MV-4-11 (cell line): ENCODE measurements around the gene IKZF4.
"Not testable (repeated sequence)": the region's sequence is repeated elsewhere in the genome, so short reads cannot be mapped to it uniquely, and the experiment has no call there.

Experiments
- DNase-seq: peaks from one replicate; lab custom pipeline; 2025; lab: John Stamatoyannopoulos, UW

The IKZF4 gene

GRCh38 chr12:56020423-56021184 is at the start of gene IKZF4:
Gene IKZF4 (plus strand): TSS chr12:56021043. CDS start chr12:56021494, 451 bp downstream.
- DNase-seq, result peak; percentile 89

- DNase-seq, result no peak
These were observed 48.8 kb upstream of the IKZF4 start for GRCh38 chr12:55972042-55972441.

- DNase-seq, result no peak
These were observed 48.4 kb upstream of the IKZF4 start for GRCh38 chr12:55972456-55972855.

GRCh38 chr12:55972911-55973598 is 47.8 kb upstream of the IKZF4 start:
- DNase-seq, result peak; percentile 52

- DNase-seq, result peak; percentile 100
These were observed 47.1 kb upstream of the IKZF4 start, which contains the start of gene RAB5B for GRCh38 chr12:55973599-55974307. Gene RAB5B (plus strand): TSS chr12:55974078. CDS start chr12:55986961, 12,883 bp downstream.

- no peak for DNase-seq
These were observed 46.5 kb upstream of the IKZF4 start for GRCh38 chr12:55974308-55974730.

- DNase-seq, result no peak
These were observed 42.5 kb upstream of the IKZF4 start for GRCh38 chr12:55978393-55978792.

GRCh38 chr12:55979069-55979468 is 41.8 kb upstream of the IKZF4 start:
- DNase-seq, result no peak

GRCh38 chr12:55981882-55982281 is 39.0 kb upstream of the IKZF4 start:
- DNase-seq, result not testable (repeated sequence)

GRCh38 chr12:55982319-55982936 is 38.4 kb upstream of the IKZF4 start:
- DNase-seq, result peak; percentile 68

GRCh38 chr12:55983232-55983842 is 37.5 kb upstream of the IKZF4 start:
- DNase-seq, result peak; percentile 54

- DNase-seq, result no peak
These were observed 36.0 kb upstream of the IKZF4 start for GRCh38 chr12:55984861-55985260.

- no peak for DNase-seq
These were observed 35.5 kb upstream of the IKZF4 start for GRCh38 chr12:55985341-55985740.

- DNase-seq, result not testable (repeated sequence)
These were observed 34.9 kb upstream of the IKZF4 start for GRCh38 chr12:55985976-55986375.

GRCh38 chr12:55991110-55991509 is 29.7 kb upstream of the IKZF4 start:
- DNase-seq, result no peak

GRCh38 chr12:55993230-55993853 is 27.5 kb upstream of the IKZF4 start:
- no peak for DNase-seq

- no peak for DNase-seq
These were observed 25.5 kb upstream of the IKZF4 start for GRCh38 chr12:55995366-55995765.

GRCh38 chr12:55996201-55996714 is 24.6 kb upstream of the IKZF4 start:
- peak; percentile 64 for DNase-seq

GRCh38 chr12:55996715-55997534 is 23.9 kb upstream of the IKZF4 start, which contains the start of gene SUOX:
Gene SUOX (plus strand): TSS chr12:55997276. CDS start chr12:56002222, 4,946 bp downstream.
- DNase-seq, result peak; percentile 97

- DNase-seq, result no peak
These were observed 23.3 kb upstream of the IKZF4 start for GRCh38 chr12:55997535-55997859.
